HG02798 (cell line): ENCODE data around the gene DNER.

Source experiments
- ATAC-seq: cut with Tn5 transposase; IDR thresholded peaks from one replicate; pipeline ENCODE4 v1.9.1; 2021; ENCODE audit warnings: mild to moderate bottlenecking; ENCODE audit not compliant: unreplicated experiment, poor library complexity

DNER gene

DNA sequence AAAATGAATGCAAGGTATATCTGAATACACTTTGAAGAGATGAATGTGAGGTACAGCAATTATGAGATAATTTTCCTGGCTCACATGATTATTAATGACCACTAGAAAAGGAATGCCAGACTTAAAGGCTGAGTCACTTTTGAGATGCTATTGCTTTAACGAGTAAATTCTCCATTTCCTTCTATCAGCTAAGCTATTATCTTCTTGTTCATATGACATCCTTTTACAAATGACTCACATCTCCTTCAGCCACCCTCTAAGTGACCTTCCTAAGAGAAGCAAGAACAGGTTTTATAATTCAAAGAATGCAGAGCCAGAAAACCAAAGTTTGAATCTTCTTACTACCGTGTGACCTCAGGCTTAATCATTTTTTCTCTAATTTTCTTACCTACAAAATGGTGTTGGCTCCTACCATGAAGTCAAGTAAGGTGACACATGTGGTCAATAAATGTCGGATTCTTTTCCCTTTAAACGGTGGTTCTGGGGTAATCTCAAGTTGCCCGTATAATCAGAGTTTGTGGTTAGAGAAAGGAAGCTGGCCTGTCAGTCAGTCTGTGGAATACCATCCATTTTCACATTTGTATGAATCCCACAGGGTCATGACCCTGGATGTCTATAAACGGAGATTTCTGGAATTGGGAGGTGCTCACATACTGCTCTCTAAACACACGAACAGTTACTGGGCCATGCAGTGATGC is 259.3 kb downstream of the DNER start:
- no peak for ATAC-seq

- ATAC-seq, result no peak
Measured at GRCh38 chr2:229453230-229453629, 261.1 kb downstream of the DNER start.

DNA sequence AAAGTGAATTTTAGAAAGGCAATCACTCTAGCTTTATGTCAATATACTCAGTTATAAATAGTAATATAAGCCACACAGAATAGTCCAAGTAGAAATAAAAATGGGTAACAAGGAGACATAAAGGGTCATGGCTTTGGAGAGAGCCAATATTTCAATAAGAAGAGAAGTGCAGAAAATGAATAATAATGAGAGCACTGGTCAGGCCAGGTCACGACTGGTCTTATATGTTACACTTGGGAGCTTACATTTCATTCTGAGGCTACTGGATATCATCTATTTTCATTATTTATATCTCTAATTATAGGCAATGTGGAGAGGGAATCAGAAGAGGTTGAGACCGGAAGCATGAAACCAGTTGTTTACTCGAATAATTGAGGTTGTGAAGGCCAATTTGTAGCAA is 262.5 kb downstream of the DNER start:
- ATAC-seq, result no peak

DNA sequence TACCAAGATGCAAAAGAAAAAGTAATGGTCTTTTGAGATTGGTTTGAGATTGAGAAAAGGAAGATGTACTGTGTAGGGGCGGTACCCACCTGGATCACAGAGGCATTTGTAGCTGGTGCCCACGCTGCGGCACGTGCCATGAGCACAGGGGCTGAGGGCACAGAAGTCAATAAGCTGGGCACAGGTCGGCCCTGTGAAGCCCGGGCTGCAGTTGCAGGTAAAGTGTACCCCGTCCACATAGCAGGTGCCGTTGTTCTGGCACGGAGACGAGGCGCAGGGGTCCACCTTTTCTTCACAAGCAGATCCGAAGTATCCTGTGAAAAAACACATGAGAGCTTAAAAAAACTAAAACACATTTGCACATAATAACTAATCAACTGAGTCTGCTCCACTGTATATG is 267.1 kb downstream of the DNER start:
- no peak for ATAC-seq

- no peak for ATAC-seq
Measured at GRCh38 chr2:229446350-229446749, 268.0 kb downstream of the DNER start.

- ATAC-seq, result no peak
Measured at GRCh38 chr2:229445501-229446211, 268.7 kb downstream of the DNER start.

- no peak for ATAC-seq
Measured at GRCh38 chr2:229445019-229445418, 269.3 kb downstream of the DNER start.

DNA sequence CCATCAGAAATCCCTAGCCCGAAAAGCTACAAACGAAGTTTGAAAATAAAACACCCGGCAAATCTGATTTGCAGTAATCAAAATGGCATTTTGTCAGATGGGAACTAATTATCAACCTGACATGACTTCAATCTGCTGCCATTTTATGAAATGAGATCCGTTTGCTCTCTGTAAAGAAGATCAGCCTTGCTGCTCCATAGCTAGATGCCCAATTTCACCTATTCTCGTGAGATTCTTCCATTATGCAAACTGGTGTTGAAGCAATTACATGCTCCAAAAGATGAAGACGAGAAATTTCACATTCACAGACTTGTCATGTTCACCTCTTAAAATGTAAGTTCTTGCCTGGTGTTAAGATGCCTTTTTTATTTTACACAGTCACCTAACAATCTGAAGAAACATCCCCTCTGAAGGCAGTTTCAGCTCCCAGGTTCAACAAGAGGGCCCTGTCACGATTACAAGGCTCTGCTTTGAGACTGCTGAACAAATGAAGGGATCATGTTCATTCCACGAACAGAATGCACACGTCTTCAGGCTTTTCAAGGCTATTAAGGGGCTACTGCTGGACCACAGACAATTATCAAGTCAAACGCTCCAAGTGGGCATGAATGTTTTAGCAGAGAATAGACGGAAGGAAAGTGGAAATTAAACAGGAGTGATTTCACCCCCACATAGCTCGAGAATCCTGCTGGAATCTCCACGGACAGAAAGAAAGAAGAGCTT is 270.6 kb downstream of the DNER start:
- no peak for ATAC-seq

DNA sequence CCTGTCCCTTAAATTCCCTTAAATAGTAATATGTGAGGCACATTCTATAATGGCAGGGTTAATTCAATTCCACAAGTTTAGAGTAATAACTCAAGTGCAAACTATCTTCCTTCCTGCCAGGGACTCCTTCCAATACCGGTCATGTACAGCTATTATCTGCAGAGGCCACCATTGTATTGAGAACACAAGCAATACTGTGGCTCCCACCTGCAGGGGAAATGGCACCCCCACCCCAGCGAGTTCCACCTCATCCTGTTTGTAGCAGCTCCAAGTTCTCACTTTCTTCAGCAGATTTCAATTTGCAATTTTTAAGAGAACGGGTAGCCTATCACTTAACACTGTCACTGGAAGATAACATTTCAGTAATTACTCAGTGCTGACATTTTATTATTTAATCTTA is 271.2 kb downstream of the DNER start:
- no peak for ATAC-seq

DNA sequence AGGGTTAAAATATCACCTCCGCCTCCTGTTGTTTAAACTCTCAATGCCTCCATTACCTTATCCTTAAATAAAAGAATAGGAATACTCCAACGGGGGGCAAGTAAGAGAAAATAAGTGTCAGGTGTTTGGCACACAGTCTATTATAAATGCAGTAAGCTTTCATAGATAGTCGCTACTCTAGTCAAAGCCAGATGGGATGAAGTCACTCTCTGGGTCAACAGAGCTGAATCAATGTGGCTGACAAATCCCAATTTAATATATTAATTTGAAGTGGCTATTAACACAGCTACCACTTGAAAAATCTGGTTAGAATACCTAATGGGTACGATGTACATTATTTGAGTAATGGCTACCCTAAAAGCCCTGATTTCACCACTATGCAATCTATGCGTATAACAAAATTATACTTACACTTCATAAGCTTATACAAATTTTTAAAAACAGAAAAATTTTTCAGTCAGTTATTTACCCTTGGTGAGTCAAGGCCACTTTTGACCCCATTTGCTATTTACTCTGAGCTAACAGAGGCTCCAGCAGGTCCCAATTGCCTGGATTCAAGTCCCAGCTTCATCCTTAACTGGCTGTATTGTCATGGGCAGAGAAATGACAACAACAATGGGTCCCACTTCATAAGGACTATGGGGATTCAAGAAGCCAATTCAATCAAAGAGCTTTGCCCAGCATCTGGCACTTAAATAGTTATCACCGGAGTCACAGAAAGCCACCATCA is 275.8 kb downstream of the DNER start:
- no peak for ATAC-seq

DNA sequence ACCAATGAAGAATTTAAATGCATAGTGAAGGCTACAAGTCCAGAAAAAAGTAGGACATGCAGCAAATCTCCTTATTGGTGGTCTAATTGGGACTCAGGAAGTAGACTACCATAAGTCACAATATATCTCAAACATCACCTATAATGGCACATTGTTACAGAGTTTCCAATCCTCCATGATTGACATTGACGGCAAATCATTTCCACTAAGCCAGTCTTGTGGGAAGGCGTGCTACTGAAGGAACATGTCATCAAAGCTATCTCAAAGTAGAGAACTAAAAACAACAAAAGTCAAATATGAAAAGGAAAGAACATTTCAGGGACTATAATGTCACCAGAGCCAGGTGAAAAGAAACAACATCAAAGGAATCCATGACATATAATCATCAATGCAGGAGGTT is 276.9 kb downstream of the DNER start:
- no peak for ATAC-seq

- no peak for ATAC-seq
Measured at GRCh38 chr2:229434187-229434586, 280.2 kb downstream of the DNER start.

GRCh38 chr2:229433351-229433750 is 281.0 kb downstream of the DNER start:
- no peak for ATAC-seq

DNA sequence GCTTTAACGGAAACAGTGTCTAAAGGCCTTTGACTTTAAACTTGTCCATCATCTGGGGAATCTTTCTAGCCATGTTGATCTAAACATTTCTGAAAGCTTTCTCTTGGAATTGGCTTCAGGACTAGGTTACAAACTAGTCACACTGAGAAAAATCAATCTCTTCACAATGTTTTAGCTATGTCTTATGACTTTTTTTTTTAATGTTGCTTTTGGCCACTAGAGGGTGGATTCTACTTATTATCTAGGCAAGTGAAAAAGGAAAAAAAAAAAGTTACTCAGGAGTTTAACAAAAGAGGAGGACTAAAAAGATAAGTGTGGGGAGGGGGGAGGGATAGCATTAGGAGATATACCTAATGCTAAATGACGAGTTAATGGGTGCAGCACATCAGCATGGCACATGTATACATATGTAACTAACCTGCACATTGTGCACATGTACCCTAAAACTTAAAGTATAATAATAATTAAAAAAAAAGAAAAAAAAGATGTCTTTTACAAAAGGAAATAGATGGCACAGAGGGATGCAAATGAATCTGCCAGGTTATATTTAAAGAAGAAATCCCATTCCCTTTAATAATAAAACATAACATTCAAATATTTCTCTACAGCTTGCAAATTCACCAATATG is 282.9 kb downstream of the DNER start:
- ATAC-seq, result no peak

DNA sequence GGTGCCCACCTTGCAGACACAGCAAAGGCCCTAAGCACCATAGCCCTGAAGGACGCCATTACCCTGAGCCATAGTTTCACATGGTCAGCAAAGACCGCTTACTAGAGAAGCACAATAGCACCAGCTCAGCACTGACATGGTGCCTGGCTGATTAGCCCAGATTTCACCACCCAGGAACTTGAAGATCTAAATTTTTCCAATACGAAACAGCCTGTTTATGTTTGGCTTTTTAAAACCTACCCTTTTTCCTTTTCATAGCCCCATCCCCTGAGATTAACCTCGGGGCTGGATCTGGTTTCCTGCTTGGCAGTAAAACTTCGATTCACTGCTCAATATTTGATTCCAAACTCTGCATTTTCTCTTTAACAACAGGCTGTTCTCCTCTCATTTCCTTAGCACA is 284.8 kb downstream of the DNER start:
- ATAC-seq, result no peak

GRCh38 chr2:229426464-229426863 is 287.9 kb downstream of the DNER start:
- ATAC-seq, result no peak

- ATAC-seq, result no peak
Measured at GRCh38 chr2:229425598-229425997, 288.8 kb downstream of the DNER start.

DNA sequence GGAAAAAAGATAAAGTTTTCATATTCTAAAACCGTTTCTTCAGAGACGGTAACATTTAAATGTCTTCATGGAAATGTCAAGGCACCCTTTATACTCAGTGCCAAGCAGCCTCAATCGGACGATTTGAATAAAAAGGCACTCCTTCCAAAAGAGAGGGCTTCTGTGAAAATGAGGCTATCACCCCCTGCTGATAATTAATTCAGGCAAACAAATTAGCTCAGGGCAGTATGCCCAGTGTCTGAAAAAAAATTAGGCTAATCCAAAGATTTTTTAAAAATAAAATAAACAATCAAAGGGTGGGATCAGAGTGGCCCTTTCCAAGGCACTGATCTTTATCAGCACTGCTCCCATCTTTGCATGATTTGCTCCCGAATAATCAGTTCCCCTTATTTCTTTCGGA is 292.3 kb downstream of the DNER start:
- ATAC-seq, result no peak

GRCh38 chr2:229419158-229419557 is 295.2 kb downstream of the DNER start:
- no peak for ATAC-seq

DNA sequence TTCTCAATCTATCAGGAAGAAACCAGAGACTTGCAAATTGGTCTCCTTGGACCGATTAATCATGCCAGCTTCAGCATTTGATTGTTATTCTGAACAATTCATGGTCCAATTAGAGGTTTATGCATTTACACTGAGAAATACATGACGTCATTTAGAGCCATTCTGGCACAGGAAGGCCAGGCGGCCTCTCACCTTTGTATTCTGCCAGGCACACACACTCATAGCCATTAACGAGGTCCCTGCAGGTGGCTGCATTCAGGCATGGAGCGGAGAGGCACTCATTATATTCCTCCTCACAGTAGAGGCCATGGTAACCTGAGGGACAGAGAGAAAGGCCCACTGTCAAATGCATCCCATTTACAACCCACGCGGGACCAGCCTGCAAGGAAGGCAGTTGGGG is 296.4 kb downstream of the DNER start:
- ATAC-seq, result no peak
